Measurements from ENCODE around the gene C1orf232. TPM values are rescaled to one million over a fixed set of nuclear protein-coding genes. Genes with fewer than 3 reads are reported as not detected.

The C1orf232 gene
- not detected in 2 replicates for total RNA-seq

DNA sequence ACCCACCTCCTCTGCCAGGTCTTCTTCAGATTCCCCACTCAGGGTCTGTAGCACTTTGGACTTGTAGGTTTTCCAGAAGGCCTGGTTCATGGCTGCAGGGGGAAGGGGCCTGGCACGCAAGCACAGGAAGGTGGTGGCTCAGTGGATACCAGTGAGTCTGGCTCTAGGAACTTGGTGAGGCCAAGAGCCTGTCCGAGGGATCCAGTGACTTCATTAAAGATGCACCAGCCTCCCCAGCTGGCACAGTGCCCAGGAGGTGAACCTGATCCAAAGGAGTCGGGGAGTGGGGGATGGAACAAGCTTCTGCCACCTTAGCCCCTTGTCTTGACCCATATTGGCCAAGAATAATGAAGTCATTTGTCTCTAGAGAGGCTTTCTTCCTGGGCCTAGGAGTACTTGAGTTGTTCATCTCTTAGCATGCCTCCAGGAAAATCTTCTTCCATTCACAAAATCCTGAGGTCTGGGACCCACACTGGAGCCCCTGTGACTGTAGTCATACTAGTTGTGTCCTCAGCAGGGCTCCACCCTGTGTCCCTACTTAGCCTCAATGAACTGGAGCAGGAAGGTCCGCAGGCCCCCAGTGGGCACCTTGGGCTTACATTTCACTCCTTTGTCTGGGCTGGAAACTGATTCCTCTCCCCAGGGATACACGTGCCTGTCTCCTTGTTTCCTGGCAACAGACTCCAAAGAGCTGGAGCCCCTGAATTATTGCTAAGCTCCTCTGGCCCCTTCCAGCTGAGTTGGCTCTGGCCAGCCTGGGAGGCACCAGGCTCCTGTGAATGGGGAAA, at the start of gene C1orf232:
Gene C1orf232 (minus strand): TSS at position 554 of the 788 bp plus-strand sequence. CDS start 464 bp downstream, at position 90.

DNA sequence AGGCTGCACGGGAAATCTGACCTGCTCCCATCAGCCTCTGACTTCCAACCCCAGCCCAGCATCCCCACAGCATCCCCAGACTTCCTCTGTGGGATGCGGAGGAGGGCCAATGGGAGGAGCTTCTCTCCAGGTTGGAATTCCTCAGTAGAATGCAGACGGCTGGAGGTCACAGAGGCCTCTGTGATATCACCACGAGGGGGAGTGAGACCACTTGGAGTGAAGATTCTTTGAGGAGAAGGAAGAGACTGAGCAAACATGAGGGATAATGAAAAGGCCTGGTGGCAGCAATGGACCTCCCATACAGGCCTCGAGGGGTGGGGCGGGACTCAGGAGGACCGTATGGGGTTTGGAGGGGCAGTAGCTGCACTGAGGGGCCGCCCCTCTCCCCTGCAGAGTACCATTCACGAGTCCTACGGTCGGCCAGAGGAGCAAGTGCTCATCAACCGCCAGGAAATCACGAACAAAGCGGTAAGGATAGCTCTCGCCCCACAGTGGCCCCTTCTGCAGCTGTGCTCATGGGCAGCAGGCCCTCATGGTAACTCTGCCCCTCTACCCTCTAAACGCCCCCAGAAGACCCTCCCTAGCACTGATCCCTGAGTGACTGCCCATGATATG, 21.7 kb upstream of the C1orf232 start, which contains the start of gene CATSPER4:
Gene CATSPER4 (plus strand): TSS at position 230 of the 615 bp plus-strand sequence. CDS start 26 bp downstream, at position 256.

GRCh38 chr1:26177182-26177684, 8.5 kb upstream of the C1orf232 start, which contains the start of gene CNKSR1:
Gene CNKSR1 (plus strand): TSS chr1:26177491. CDS start chr1:26177548, 57 bp downstream.

DNA sequence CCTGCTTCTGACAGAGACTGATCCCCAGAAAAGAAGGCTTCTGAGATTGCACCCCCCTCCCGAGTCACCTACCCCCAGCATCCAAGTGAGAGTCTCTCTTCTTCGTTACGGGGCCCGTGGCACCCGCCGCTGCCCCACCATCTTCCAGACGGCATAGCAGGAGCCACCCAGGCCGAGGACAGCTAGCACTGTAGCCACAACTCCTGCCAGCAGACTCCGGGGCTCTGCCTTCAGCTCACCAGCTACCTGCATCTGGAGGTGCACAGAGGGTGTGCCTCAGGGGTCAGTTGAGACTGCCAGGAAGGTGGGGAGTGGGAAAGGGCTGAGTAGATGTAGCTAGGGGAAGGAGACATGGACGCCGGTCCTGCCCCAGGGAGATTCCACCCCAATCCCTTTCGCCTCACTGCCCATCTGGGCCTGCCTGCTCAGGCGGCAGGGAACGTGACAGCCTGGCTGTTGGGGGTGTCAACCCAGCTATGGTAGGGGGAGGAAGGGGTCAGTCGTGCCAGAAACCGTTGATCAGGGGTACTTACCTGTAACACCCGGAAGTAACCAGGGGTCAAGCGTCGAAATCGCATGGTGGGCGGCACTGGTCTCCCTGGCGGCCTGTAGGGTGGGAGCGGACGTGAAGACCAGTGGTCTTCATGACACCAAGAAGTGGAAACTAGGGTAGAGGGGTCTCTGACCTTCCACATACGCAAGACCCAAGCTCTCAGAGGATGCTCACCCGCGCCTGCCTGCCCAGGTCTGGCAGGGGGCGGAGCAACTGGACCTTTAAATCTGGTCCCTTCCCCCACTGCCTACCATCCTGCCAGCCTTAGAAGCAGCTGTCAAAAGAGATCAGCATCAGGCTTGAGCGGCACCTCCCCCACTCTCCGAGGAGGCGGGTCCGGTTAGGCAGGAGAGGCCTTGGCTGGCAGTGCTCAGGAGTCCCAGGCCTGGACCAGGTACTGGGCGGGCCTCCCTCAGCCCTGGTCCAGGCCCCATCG, 2.6 kb upstream of the C1orf232 start, which contains the start of gene ZNF593OS:
Gene ZNF593OS (minus strand): TSS at position 749 of the 989 bp plus-strand sequence. CDS start 171 bp downstream, at position 578.

DNA sequence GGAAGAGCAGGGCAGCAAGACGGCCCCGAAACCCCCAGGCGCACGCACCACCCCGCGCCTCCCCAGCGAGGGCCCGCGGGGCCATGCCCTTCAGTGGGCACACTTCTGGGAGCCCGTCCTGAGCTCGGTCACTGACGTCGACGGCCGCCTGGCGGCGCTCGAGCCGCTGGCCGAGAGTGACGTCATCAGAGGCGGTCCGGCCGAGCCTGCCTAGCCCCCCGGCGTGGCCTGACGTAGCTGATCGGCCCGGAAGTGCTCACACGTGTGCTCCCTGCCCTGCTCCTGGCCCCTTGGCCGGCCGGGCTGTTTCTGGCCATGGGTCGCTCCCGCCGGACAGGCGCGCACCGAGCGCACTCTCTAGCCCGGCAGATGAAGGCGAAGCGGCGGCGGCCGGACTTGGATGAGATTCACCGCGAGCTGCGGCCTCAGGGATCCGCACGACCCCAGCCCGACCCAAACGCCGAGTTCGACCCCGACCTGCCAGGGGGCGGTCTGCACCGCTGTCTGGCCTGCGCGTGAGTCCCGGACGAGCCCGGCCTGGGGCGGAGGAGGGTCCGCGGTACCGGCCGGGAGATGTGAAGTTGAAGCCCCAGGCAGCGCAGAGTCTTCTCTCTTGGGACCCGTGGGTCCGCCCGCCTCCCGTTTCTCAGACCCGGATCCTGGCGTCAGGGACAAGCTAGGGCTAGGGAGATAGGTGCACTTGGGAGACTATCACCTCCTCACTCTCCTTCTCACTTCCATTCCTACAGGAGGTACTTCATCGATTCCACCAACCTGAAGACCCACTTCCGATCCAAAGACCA, 1.1 kb upstream of the C1orf232 start, which contains the start of gene ZNF593:
Gene ZNF593 (plus strand): TSS at position 240 of the 803 bp plus-strand sequence. CDS start 76 bp downstream, at position 316.

DNA sequence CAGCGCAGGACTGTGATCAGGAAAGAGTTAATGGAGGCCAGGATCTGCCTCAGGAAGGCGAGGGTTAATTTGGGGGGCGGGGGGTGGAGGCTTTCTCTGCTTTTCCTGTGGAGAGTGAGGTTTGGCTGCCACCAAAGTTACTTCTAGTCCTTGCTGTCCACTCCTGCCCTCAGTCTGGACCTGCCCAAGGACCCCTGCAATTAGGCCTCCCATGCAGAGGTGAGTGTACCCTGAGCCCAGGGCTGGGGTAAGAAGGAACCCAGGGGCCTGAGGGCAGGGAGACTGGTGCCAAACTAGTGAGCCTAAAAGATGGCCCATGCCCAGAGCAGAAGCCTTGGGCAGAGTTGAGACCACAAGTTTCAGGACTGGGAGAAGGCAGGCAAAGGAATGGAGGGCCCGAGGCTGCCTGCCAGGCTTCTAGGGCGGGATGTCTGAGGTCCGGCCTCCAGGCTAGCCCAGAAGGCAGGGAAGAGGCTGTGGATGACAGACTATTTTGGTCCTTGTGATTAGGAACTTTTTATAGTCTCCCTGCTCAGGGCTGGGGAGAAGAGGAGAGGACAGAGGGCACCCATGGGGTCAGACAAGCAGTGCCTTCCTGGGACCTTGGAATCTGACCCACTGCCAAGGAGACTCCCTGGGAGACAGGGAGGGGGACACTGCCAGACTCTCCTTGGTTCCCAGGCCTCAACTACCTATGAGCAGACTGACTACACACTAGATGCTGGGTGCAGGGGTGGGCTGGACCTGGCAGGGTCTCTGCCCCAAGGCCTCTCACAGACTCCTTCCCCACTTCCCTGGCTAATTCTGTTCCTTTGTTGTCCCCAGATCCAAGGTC, 9.6 kb downstream of the C1orf232 start, which contains the start of gene FAM110D:
Gene FAM110D (plus strand): TSS at position 172 of the 835 bp plus-strand sequence. CDS start 2,213 bp downstream, outside the sequence.

Other genes with a start within 250 kb of the C1orf232 start
- gene PAFAH2, start 170.9 kb downstream of the C1orf232 start, total RNA-seq, result 7.8 and 10.5 TPM in 2 replicates
- not detected in 2 replicates for gene EXTL1, start 147.2 kb downstream of the C1orf232 start, total RNA-seq
- not detected in 2 replicates for gene SLC30A2, start 122.8 kb downstream of the C1orf232 start, total RNA-seq
- not detected in 2 replicates for gene TRIM63, start 101.3 kb downstream of the C1orf232 start, total RNA-seq
- 1.5 and 1.6 TPM in 2 replicates for gene PDIK1L, start 57.1 kb downstream of the C1orf232 start, total RNA-seq
- gene FAM110D, start 9.9 kb downstream of the C1orf232 start, total RNA-seq, result not detected in 2 replicates
- gene ZNF593, start 945 bp upstream of the C1orf232 start, total RNA-seq, result 55.7 and 57.6 TPM in 2 replicates
- not detected in 2 replicates for gene ZNF593OS, start 2.9 kb upstream of the C1orf232 start, total RNA-seq
- 12.1 and 14.1 TPM in 2 replicates for gene CNKSR1, start 8.5 kb upstream of the C1orf232 start, total RNA-seq
- gene CATSPER4, start 21.6 kb upstream of the C1orf232 start, total RNA-seq, result not detected in 2 replicates
- 9.3 and 14.6 TPM in 2 replicates for gene CEP85, start 65.2 kb upstream of the C1orf232 start, total RNA-seq
- gene SH3BGRL3, start 111.1 kb upstream of the C1orf232 start, total RNA-seq, result 155 and 186 TPM in 2 replicates
- gene UBXN11, start 137.7 kb upstream of the C1orf232 start, total RNA-seq, result 1.4 and 2.9 TPM in 2 replicates
- 0.55 TPM in 1 of 2 replicates, not detected in the other for gene CD52, start 149.0 kb upstream of the C1orf232 start, total RNA-seq
- 3.3 and 3.9 TPM in 2 replicates for gene CRYBG2, start 185.2 kb upstream of the C1orf232 start, total RNA-seq
- gene ZNF683, start 203.8 kb upstream of the C1orf232 start, total RNA-seq, result not detected in 2 replicates
- gene LIN28A, start 241.9 kb upstream of the C1orf232 start, total RNA-seq, result not detected in 2 replicates

Measured in hair follicular keratinocyte (primary cell).